Measurements from ENCODE around the gene MCL1.

GRCh38 chr1:150604226-150604588, 24.8 kb upstream of the MCL1 start:
- no peak for TF ChIP-seq POLR2A (IDR thresholded peaks at IDR 0.05; ENCODE audit: extremely low read depth, insufficient read length)
- TF ChIP-seq CTCF (IDR thresholded peaks at IDR 0.05; ENCODE audit: low read depth, low read length) = no peak
